ENCODE data around the gene TTBK1. TPM values are rescaled to one million over a fixed set of nuclear protein-coding genes. Genes with fewer than 3 reads are reported as not detected.

The TTBK1 gene
- total and polyA plus RNA-seq, 5 donors = 0.29 to 0.69 (median 0.50) TPM

- intact Hi-C loops (cut with DNase I) = no loop called here
- Histone ChIP-seq H3K9me3 (ENCODE audit: control insufficient read depth, low read length) (no peaks in the 10 kb centered on the region), H3K4me3 (ENCODE audit: low read length) (no peak overlapping the region), H3K27ac (ENCODE audit: low read length) (no peak overlapping the region), H3K4me1 (ENCODE audit: control insufficient read depth, insufficient read depth, low read length) (no peaks in the 10 kb centered on the region), H3K27me3 (ENCODE audit: control insufficient read depth, insufficient read depth) (no peaks in the 10 kb centered on the region)
- DNase-seq (no peak), ATAC-seq (no peak)
- 91% methylated on average over 6 of the region's 6 CpGs for WGBS
Measured at GRCh38 chr6:43292341-43292740, 49.1 kb downstream of the TTBK1 start.

GRCh38 chr6:43292763-43293318, 49.6 kb downstream of the TTBK1 start:
- Histone ChIP-seq H3K9me3 (ENCODE audit: control insufficient read depth, low read length) (no peaks in the 10 kb centered on the region), H3K4me1 (ENCODE audit: control insufficient read depth, insufficient read depth, low read length) (no peaks in the 10 kb centered on the region), H3K27me3 (ENCODE audit: control insufficient read depth, insufficient read depth) (no peaks in the 10 kb centered on the region), H3K4me3 (ENCODE audit: low read length) (no peak overlapping the region), H3K27ac (ENCODE audit: low read length) (no peak overlapping the region)
- intact Hi-C loops (cut with DNase I) = no loop called here
- ATAC-seq = no peak
- 65% methylated on average over 5 of the region's 5 CpGs for WGBS
- no peak for DNase-seq

GRCh38 chr6:43293698-43294097, 50.4 kb downstream of the TTBK1 start:
- no peak overlapping the region for H3K27ac ChIP-seq (ENCODE audit: low read length)
- 95% methylated on average over 3 of the region's 3 CpGs for WGBS

GRCh38 chr6:43294536-43294935, 51.3 kb downstream of the TTBK1 start:
- intact Hi-C loops (cut with DNase I) = no loop called here
- DNase-seq = no peak
- 86% methylated on average over 3 of the region's 3 CpGs for WGBS
- H3K27me3 ChIP-seq (ENCODE audit: control insufficient read depth, insufficient read depth) = no peaks in the 10 kb centered on the region
- no peaks in the 10 kb centered on the region for H3K4me1 ChIP-seq (ENCODE audit: control insufficient read depth, insufficient read depth, low read length)
- no peak overlapping the region for H3K27ac ChIP-seq (ENCODE audit: low read length)
- H3K4me3 ChIP-seq (ENCODE audit: low read length) = no peak overlapping the region
- ATAC-seq = no peak
- no peaks in the 10 kb centered on the region for H3K9me3 ChIP-seq (ENCODE audit: control insufficient read depth, low read length)

More at GRCh38 chr6:43293698-43294097, 50.4 kb downstream of the TTBK1 start:
- DNase-seq (no peak), ATAC-seq (no peak)
- no peak overlapping the region for H3K4me3 ChIP-seq (ENCODE audit: low read length)
- H3K9me3 ChIP-seq (ENCODE audit: control insufficient read depth, low read length) = no peaks in the 10 kb centered on the region
- H3K4me1 ChIP-seq (ENCODE audit: control insufficient read depth, insufficient read depth, low read length) = no peaks in the 10 kb centered on the region
- intact Hi-C loops (cut with DNase I) = no loop called here
- H3K27me3 ChIP-seq (ENCODE audit: control insufficient read depth, insufficient read depth) = no peaks in the 10 kb centered on the region

GRCh38 chr6:43295456-43295855, 52.2 kb downstream of the TTBK1 start:
- Histone ChIP-seq H3K9me3 (ENCODE audit: control insufficient read depth, low read length) (no peaks in the 10 kb centered on the region), H3K27ac (ENCODE audit: low read length) (no peak overlapping the region), H3K4me3 (ENCODE audit: low read length) (no peak overlapping the region), H3K27me3 (ENCODE audit: control insufficient read depth, insufficient read depth) (no peaks in the 10 kb centered on the region), H3K4me1 (ENCODE audit: control insufficient read depth, insufficient read depth, low read length) (no peaks in the 10 kb centered on the region)
- DNase-seq (no peak), ATAC-seq (no peak)
- 84% methylated on average over 3 of the region's 3 CpGs for WGBS
- intact Hi-C loops (cut with DNase I) = no loop called here

- WGBS = 69% methylated on average over 5 of the region's 5 CpGs
- DNase-seq = no peak
- no peak overlapping the region for H3K27ac ChIP-seq (ENCODE audit: low read length)
Measured at GRCh38 chr6:43296780-43297497, 53.7 kb downstream of the TTBK1 start.

GRCh38 chr6:43297644-43298564, 54.6 kb downstream of the TTBK1 start, which contains the start of gene SLC22A7:
Gene SLC22A7 (plus strand): TSS chr6:43298260. CDS start chr6:43298359, 99 bp downstream.
- H3K27me3 ChIP-seq (ENCODE audit: control insufficient read depth, insufficient read depth) = no peaks in the 10 kb centered on the region
- no peak within 1 kb of the TSS for H3K27ac ChIP-seq (ENCODE audit: low read length)
- WGBS = 65% methylated on average over 10 of the region's 10 CpGs
- ATAC-seq = peak; percentile 26 to 49
- intact Hi-C loops (cut with DNase I) = no loop called here
- H3K9me3 ChIP-seq (ENCODE audit: control insufficient read depth, low read length) = no peaks in the 10 kb centered on the region
- H3K4me1 ChIP-seq (ENCODE audit: control insufficient read depth, insufficient read depth, low read length) = no peaks in the 10 kb centered on the region
- DNase-seq = peak in 2 of 3 donors; percentile 66 to 74
- H3K4me3 ChIP-seq (ENCODE audit: low read length) = no peak within 1 kb of the TSS

More at GRCh38 chr6:43296780-43297497, 53.7 kb downstream of the TTBK1 start:
- intact Hi-C loops (cut with DNase I) = no loop called here
- Histone ChIP-seq H3K9me3 (ENCODE audit: control insufficient read depth, low read length) (no peaks in the 10 kb centered on the region), H3K27me3 (ENCODE audit: control insufficient read depth, insufficient read depth) (no peaks in the 10 kb centered on the region), H3K4me3 (ENCODE audit: low read length) (no peak overlapping the region), H3K4me1 (ENCODE audit: control insufficient read depth, insufficient read depth, low read length) (no peaks in the 10 kb centered on the region)
- no peak for ATAC-seq

- intact Hi-C loops (cut with DNase I) = no loop called here
- no peak for DNase-seq
- H3K9me3 ChIP-seq (ENCODE audit: control insufficient read depth, low read length) = no peaks in the 10 kb centered on the region
- no peak overlapping the region for H3K4me3 ChIP-seq (ENCODE audit: low read length)
- H3K27me3 ChIP-seq (ENCODE audit: control insufficient read depth, insufficient read depth) = no peaks in the 10 kb centered on the region
- ATAC-seq = no peak
- 73% methylated on average over 12 of the region's 12 CpGs for WGBS
- H3K27ac ChIP-seq (ENCODE audit: low read length) = no peak overlapping the region
- no peaks in the 10 kb centered on the region for H3K4me1 ChIP-seq (ENCODE audit: control insufficient read depth, insufficient read depth, low read length)
Measured at GRCh38 chr6:43298565-43299337, 55.5 kb downstream of the TTBK1 start.

- Histone ChIP-seq H3K4me1 (ENCODE audit: control insufficient read depth, insufficient read depth, low read length) (no peaks in the 10 kb centered on the region), H3K4me3 (ENCODE audit: low read length) (no peak overlapping the region), H3K27me3 (ENCODE audit: control insufficient read depth, insufficient read depth) (no peaks in the 10 kb centered on the region), H3K27ac (ENCODE audit: low read length) (no peak overlapping the region), H3K9me3 (ENCODE audit: control insufficient read depth, low read length) (no peaks in the 10 kb centered on the region)
- 74% methylated on average over 18 of the region's 18 CpGs for WGBS
- DNase-seq (no peak), ATAC-seq (no peak)
- intact Hi-C loops (cut with DNase I) = no loop called here
Measured at GRCh38 chr6:43299338-43300293, 56.3 kb downstream of the TTBK1 start.

All from right cardiac atrium (tissue), 5 donors.